Measurements from ENCODE around the gene CRYZL1. TPM values are rescaled to one million over a fixed set of nuclear protein-coding genes. Genes with fewer than 3 reads are reported as not detected.

Gene CRYZL1
- total and polyA plus RNA-seq, 12 donors, result 14.0 to 69.5 (median 33.4) TPM

DNA sequence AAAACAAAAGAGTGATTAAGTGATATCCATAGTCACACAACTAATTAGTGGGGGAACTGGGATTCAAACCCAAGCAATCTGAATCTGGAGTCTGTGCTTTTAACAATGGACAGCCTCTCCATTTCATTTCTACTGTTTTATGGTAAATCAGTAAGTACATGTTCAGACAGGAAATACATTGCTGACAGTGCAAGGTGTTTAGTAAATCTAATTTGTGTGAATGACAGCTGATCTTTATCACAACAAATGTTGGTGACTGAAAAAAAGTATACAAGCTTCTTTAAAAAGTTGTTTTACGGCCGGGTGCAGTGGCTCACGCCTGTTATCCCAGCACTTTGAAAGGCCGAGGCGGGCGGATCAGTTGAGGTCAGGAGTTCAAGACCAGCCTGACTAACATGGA, 73.6 kb downstream of the CRYZL1 start:
- Histone ChIP-seq H3K4me3 (no peak overlapping the region), H3K27me3 (no peaks in the 10 kb centered on the region), H3K36me3 (replicated peaks in 1 of 2) (peaks cover 0 to 77% of the 10 kb centered on the region in 2 donors), H3K27ac (peak overlapping the region in 1 of 5 donors; percentile 63), H3K9me3 (replicated peaks in 1 of 3) (peaks cover 0 to 5% (median 0%) of the 10 kb centered on the region in 3 donors), H3K4me1 (replicated peaks in 1 of 2) (peaks cover 3 to 30% of the 10 kb centered on the region in 2 donors)
- 68 to 83% (median 77%) methylated on average over 6 of the region's 6 CpGs for WGBS, 4 donors
- intact Hi-C loops (cut with DNase I), result no loop called here
- no peak for DNase-seq
- no peak for TF ChIP-seq CTCF (IDR thresholded peaks at IDR 0.05)
- TF ChIP-seq POLR2A (IDR thresholded peaks at IDR 0.05), result no peak

GRCh38 chr21:33566514-33566913, 75.0 kb downstream of the CRYZL1 start:
- Histone ChIP-seq H3K4me1 (replicated peaks in 1 of 2) (peaks cover 0 to 23% of the 10 kb centered on the region in 2 donors), H3K9me3 (replicated peaks in 1 of 3) (peaks cover 0 to 5% (median 0%) of the 10 kb centered on the region in 3 donors), H3K36me3 (replicated peaks in 1 of 2) (peaks cover 0 to 77% of the 10 kb centered on the region in 2 donors), H3K4me3 (no peak overlapping the region), H3K27me3 (no peaks in the 10 kb centered on the region), H3K27ac (no peak overlapping the region)
- TF ChIP-seq POLR2A (IDR thresholded peaks at IDR 0.05), result no peak
- TF ChIP-seq CTCF (IDR thresholded peaks at IDR 0.05), result no peak
- intact Hi-C loops (cut with DNase I), result no loop called here
- no peak for DNase-seq
- 93 to 98% (median 94%) methylated on average over 2 of the region's 2 CpGs for WGBS, 4 donors

DNA sequence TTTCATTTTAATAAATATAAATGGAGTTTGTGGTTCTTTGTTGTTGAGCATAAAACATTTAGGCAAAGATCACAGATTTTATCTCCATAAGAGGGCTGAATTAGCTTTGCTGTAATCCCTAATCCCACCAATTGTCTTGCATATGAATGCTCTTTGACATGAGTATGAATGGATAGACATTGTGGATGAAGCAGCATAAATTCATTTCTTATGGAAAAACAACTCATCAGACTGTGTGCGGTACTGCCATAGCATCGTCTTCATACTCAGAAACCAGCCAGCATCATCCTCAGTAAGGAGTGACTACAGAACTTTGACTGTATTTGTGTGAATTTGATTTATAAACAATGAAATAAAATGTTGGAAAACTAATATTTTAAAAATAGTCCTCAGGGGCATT, 79.2 kb downstream of the CRYZL1 start:
- Histone ChIP-seq H3K36me3 (replicated peaks in 1 of 2) (peaks cover 0 to 77% of the 10 kb centered on the region in 2 donors), H3K4me1 (replicated peaks in 1 of 2) (peaks cover 0 to 20% of the 10 kb centered on the region in 2 donors), H3K27ac (no peak overlapping the region), H3K9me3 (replicated peaks in 1 of 3) (no peaks in the 10 kb centered on the region), H3K4me3 (no peak overlapping the region), H3K27me3 (no peaks in the 10 kb centered on the region)
- TF ChIP-seq POLR2A (IDR thresholded peaks at IDR 0.05) (no peak), CTCF (IDR thresholded peaks at IDR 0.05) (no peak)
- intact Hi-C loops (cut with DNase I), result no loop called here
- WGBS, 4 donors, result 91 to 98% (median 98%) methylated on average over 2 of the region's 2 CpGs
- DNase-seq, result no peak

GRCh38 chr21:33561373-33561772, 80.2 kb downstream of the CRYZL1 start:
- 59 to 84% (median 72%) methylated on average over 2 of the region's 2 CpGs for WGBS, 4 donors
- intact Hi-C loops (cut with DNase I), result no loop called here
- peak overlapping the region in 1 of 5 donors; percentile 25 for H3K27ac ChIP-seq
- H3K4me1 ChIP-seq (replicated peaks in 1 of 2), result peaks cover 0 to 26% of the 10 kb centered on the region in 2 donors
- H3K9me3 ChIP-seq (replicated peaks in 1 of 3), result no peaks in the 10 kb centered on the region
- DNase-seq, result no peak
- H3K36me3 ChIP-seq (replicated peaks in 1 of 2), result peaks cover 0 to 79% of the 10 kb centered on the region in 2 donors
- no peak overlapping the region for H3K4me3 ChIP-seq
- no peaks in the 10 kb centered on the region for H3K27me3 ChIP-seq
- TF ChIP-seq POLR2A (IDR thresholded peaks at IDR 0.05) (no peak), CTCF (IDR thresholded peaks at IDR 0.05) (no peak)
